IPS-18c (cell line): ENCODE measurements around the gene RALGDS.

Experiments used
- H3K4me3 ChIP-seq: 2 replicates; pipeline ENCODE4 v1.7.0; 2013; ENCODE audit warnings: low read depth, mild to moderate bottlenecking, low read length, moderate library complexity; ENCODE audit not compliant: insufficient read depth
- H3K9me3 ChIP-seq: one replicate; pipeline ENCODE4 v1.6.1; 2013; ENCODE audit warnings: mild to moderate bottlenecking, low read length, moderate library complexity; ENCODE audit not compliant: control insufficient read depth, insufficient read depth

RALGDS gene

GRCh38 chr9:133142684-133143622 lies 21.9 kb upstream of the RALGDS start:
- Histone ChIP-seq H3K4me3 (no peak overlapping the region), H3K9me3 (no peaks in the 10 kb centered on the region)

GRCh38 chr9:133141833-133142595 lies 21.0 kb upstream of the RALGDS start:
- Histone ChIP-seq H3K4me3 (no peak overlapping the region), H3K9me3 (no peaks in the 10 kb centered on the region)

- Histone ChIP-seq H3K9me3 (no peaks in the 10 kb centered on the region), H3K4me3 (no peak overlapping the region)
Measured at GRCh38 chr9:133140606-133141005, 19.6 kb upstream of the RALGDS start.

- Histone ChIP-seq H3K9me3 (no peaks in the 10 kb centered on the region), H3K4me3 (no peak overlapping the region)
Measured at GRCh38 chr9:133140174-133140505, 19.1 kb upstream of the RALGDS start.

- Histone ChIP-seq H3K9me3 (no peaks in the 10 kb centered on the region), H3K4me3 (no peak overlapping the region)
Measured at GRCh38 chr9:133139246-133140173, 18.5 kb upstream of the RALGDS start.

GRCh38 chr9:133137451-133138231 lies 16.6 kb upstream of the RALGDS start:
- Histone ChIP-seq H3K4me3 (no peak overlapping the region), H3K9me3 (no peaks in the 10 kb centered on the region)

- Histone ChIP-seq H3K4me3 (no peak overlapping the region), H3K9me3 (no peaks in the 10 kb centered on the region)
Measured at GRCh38 chr9:133135146-133135745, 14.2 kb upstream of the RALGDS start.

GRCh38 chr9:133134388-133135145 lies 13.5 kb upstream of the RALGDS start:
- Histone ChIP-seq H3K4me3 (no peak overlapping the region), H3K9me3 (no peaks in the 10 kb centered on the region)

GRCh38 chr9:133133681-133134387 lies 12.8 kb upstream of the RALGDS start:
- Histone ChIP-seq H3K4me3 (no peak overlapping the region), H3K9me3 (no peaks in the 10 kb centered on the region)

GRCh38 chr9:133132174-133132573 lies 11.1 kb upstream of the RALGDS start:
- H3K4me3 ChIP-seq = no peak overlapping the region
- no peaks in the 10 kb centered on the region for H3K9me3 ChIP-seq

- no peaks in the 10 kb centered on the region for H3K9me3 ChIP-seq
- H3K4me3 ChIP-seq = no peak overlapping the region
Measured at GRCh38 chr9:133131506-133131905, 10.5 kb upstream of the RALGDS start.

- H3K4me3 ChIP-seq = no peak overlapping the region
Measured at GRCh38 chr9:133130685-133131244, 9.7 kb upstream of the RALGDS start.

GRCh38 chr9:133129001-133129795 lies 8.2 kb upstream of the RALGDS start:
- Histone ChIP-seq H3K9me3 (no peaks in the 10 kb centered on the region), H3K4me3 (no peak overlapping the region)

More at GRCh38 chr9:133130685-133131244, 9.7 kb upstream of the RALGDS start:
- no peaks in the 10 kb centered on the region for H3K9me3 ChIP-seq

- Histone ChIP-seq H3K4me3 (no peak overlapping the region), H3K9me3 (no peaks in the 10 kb centered on the region)
Measured at GRCh38 chr9:133128152-133128551, 7.1 kb upstream of the RALGDS start.
